HG02970 (cell line): ENCODE data around the gene SIN3B.

Experiments used
- ATAC-seq: cut with Tn5 transposase; IDR thresholded peaks from one replicate; pipeline ENCODE4 v1.9.1; 2021; ENCODE audit warnings: mild to moderate bottlenecking, moderate library complexity, moderate number of reproducible peaks; ENCODE audit not compliant: unreplicated experiment, low FRiP score

Gene SIN3B

GRCh38 chr19:16901491-16902175, 72.4 kb downstream of the SIN3B start:
- no peak for ATAC-seq

GRCh38 chr19:16902545-16902944, 73.3 kb downstream of the SIN3B start:
- no peak for ATAC-seq

DNA sequence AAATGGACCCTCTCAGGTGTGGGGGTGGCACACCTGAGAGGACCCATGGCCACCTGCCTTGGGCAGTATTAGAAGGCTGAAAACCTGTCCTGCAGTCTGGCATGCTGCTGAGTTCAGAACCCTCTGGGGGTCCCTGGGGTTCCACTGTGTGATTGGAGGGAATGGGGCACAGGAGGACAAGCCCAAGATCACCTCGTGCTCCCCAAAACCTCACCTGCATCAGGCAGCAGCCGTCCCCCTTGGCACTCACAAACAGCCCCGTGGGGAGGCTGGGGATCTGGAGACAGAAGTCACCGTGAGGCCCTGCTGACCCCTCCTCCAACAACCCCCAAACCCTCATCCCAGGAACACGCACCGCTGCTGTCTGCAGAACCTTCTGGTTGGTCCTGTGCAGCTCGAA, 74.1 kb downstream of the SIN3B start:
- ATAC-seq = no peak

GRCh38 chr19:16904599-16904998, 75.4 kb downstream of the SIN3B start:
- ATAC-seq = no peak

DNA sequence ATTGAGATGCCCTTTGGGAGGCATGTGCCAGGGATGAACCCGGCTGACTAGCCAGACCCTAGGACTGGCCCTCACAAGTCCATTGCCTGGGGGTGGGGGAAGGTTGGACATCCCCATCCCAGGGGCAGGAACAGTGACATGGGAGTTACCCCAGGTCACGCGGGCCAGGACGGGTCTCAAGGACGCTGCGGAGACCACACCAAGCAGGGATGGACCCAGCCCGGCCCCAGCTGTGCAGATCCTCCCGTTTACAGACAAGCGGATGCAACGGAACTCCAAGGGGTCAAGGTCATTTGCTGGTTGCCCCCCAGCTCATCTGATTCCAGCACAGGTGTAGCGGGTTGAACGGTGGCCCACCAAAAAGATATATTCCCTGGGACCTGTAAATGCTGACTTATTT, 79.6 kb downstream of the SIN3B start:
- ATAC-seq = no peak

DNA sequence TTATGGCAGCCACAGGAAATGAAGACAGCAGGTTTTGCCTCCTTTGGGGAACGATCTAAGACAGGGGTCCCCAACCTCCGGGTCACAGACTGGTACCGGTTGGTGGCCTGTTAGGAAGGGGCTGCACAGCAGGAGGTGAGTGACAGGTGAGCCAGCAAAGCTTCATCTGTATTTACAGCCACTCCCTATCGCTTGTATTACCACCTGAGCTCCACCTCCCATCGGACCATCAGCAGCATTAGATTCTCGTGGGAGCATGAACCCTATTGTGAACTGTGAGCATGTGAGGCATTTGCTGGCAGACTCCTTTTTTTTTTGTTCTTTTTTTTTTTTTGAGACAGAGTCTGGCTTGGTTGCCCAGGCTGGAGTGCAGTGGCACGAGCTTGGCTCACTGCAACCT, 81.8 kb downstream of the SIN3B start:
- ATAC-seq = no peak

- no peak for ATAC-seq
These were observed 83.6 kb downstream of the SIN3B start for GRCh38 chr19:16912780-16913179.

- no peak for ATAC-seq
These were observed 85.2 kb downstream of the SIN3B start for GRCh38 chr19:16914421-16914820.

- no peak for ATAC-seq
These were observed 85.9 kb downstream of the SIN3B start for GRCh38 chr19:16915135-16915534.

- ATAC-seq = no peak
These were observed 86.5 kb downstream of the SIN3B start for GRCh38 chr19:16915734-16916133.

DNA sequence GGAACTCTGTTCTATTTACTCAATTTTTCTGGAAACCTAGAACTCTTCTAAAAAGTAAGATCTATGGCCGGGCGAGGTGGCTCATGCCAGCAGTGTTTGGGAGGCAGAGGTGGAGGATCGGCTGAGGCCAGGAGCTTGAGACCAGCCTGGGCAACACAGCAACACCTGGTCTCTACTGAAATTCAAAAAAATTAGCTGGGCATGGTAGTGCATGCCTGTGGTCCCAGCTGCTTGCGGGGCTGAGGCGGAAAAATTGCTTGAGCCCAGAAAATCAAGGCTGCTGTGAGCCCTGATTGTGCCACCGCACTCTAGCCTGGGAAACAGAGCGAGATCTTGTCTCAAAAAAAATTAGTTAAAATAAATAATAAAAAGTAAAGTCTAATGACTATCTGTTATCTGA, 88.2 kb downstream of the SIN3B start:
- no peak for ATAC-seq

DNA sequence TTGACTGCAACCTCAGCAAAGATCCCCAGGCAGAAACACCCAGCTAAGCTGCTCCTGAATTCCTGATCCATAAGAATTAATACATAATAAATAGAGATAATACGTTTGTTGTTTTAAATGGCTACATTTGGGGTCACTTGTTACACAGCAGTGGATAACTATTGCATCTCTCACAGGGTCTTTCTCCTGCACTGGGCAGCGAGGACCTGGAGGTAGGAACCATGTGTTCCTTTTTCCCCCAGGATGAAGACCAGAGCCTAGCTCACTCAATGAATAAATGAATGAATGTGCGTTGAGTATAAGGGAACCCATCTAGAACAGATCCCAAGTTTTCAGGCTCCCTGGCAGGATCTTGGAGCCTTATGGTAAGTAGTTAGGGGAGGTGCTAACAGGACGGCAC, 90.3 kb downstream of the SIN3B start:
- no peak for ATAC-seq

GRCh38 chr19:16920816-16921529, 91.8 kb downstream of the SIN3B start:
- ATAC-seq = no peak

- no peak for ATAC-seq
These were observed 92.8 kb downstream of the SIN3B start for GRCh38 chr19:16921766-16922591.

GRCh38 chr19:16922592-16922934, 93.4 kb downstream of the SIN3B start:
- ATAC-seq = no peak

DNA sequence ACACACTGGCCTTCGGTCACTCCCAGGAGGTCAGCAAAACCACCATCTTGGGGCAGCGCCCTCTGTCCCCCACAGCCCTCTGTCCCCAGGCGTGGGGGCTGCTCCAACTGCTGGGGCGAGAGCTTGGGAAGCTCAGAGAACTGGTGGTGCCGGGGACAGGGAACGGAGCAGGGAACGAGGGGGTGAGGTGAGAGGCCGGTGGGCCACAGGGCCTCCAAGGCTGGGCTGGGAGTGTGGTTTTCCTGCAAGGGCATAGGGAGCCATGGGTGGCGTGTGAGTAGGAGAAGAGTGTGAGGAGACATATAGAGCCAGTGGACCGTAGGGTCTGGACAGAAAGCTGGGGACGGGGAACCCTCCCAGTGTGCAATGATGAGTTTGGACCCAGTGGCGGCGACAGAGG, 93.8 kb downstream of the SIN3B start:
- no peak for ATAC-seq

DNA sequence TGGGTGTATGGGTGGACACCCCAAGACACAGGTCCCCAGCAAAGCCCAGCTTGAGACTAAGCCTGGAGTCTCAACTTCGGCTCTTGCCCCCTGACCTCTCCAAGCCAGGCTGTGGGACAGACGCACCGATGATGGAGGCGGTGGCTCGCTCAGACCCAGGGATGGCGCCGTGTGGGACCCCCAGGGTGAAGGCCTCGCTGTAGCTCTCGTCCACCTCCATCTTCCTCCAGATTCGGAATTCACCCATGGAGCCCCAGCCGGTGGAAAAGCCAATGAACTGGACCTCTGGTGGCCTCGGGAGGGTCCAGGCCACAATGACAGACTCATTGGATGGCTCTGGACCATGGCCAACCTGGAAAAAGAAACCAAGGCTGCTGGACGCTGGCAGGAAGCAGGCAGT, 98.7 kb downstream of the SIN3B start:
- no peak for ATAC-seq

DNA sequence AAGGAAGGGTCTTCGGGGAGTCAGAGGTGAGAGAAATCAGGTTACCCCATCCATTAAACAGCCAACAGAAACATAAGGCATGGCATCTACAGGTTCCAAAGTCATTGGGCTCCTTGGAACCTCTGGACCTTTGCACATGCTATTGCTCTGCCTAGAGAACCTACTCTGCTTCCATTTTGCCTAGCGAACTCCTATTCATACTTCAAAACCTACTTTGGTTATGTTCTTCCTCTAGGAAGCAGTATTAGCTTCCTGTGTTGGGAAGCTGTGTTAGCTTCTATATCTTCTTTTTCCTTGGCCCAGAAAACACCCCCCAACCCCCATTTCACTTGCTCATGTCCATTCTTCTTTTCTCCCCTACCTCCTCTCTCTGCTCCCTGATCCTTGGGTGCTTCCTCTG, 99.2 kb downstream of the SIN3B start:
- ATAC-seq = no peak

GRCh38 chr19:16928916-16929315, 99.7 kb downstream of the SIN3B start:
- ATAC-seq = no peak
